Subcutaneous abdominal adipose tissue (tissue), 5 donors: ENCODE results near the gene MRTFA.
"Not testable (repeated sequence)": the region's sequence is repeated elsewhere in the genome, so short reads cannot be mapped to it uniquely, and the experiment has no call there.

Experiments used
- H3K27ac ChIP-seq: one replicate; pipeline ENCODE4 v1.7.0; 2013; ENCODE audit warnings: low read depth, mild to moderate bottlenecking, inconsistent platforms, low read length, moderate library complexity
- H3K27me3 ChIP-seq, 5 donors: one replicate each; pipeline ENCODE4 v1.7.0; 2013; ENCODE audit warnings: low read length in 5 of 5, inconsistent platforms in 1 of 5; ENCODE audit not compliant: control insufficient read depth in 5 of 5, insufficient read depth in 4 of 5
- H3K36me3 ChIP-seq, 5 donors: one replicate each; pipeline ENCODE4 v1.7.0; 2013; ENCODE audit warnings: low read length in 5 of 5; ENCODE audit not compliant: control insufficient read depth in 5 of 5, insufficient read depth in 5 of 5
- H3K4me1 ChIP-seq, 5 donors: one replicate each; pipeline ENCODE4 v1.7.0; 2013; ENCODE audit warnings: low read length in 5 of 5, mild to moderate bottlenecking in 3 of 5, moderate library complexity in 1 of 5; ENCODE audit not compliant: control insufficient read depth in 5 of 5, insufficient read depth in 5 of 5
- H3K4me3 ChIP-seq, 5 donors: one replicate each; pipeline ENCODE4 v1.7.0; 2013; ENCODE audit warnings: low read length in 5 of 5, low read depth in 1 of 5
- H3K9ac ChIP-seq, 5 donors: one replicate each; pipeline ENCODE4 v1.7.0; 2013; ENCODE audit warnings: low read length in 5 of 5, mild to moderate bottlenecking in 4 of 5, moderate library complexity in 3 of 5
- H3K9me3 ChIP-seq, 5 donors: one replicate each; pipeline ENCODE4 v1.7.0; 2013; ENCODE audit warnings: low read length in 5 of 5; ENCODE audit not compliant: control insufficient read depth in 5 of 5
- donor health status: healthy.
- donor health status: healthy.
- donor health status: healthy.
- donor health status: healthy.
- donor health status: healthy.

Gene MRTFA

DNA sequence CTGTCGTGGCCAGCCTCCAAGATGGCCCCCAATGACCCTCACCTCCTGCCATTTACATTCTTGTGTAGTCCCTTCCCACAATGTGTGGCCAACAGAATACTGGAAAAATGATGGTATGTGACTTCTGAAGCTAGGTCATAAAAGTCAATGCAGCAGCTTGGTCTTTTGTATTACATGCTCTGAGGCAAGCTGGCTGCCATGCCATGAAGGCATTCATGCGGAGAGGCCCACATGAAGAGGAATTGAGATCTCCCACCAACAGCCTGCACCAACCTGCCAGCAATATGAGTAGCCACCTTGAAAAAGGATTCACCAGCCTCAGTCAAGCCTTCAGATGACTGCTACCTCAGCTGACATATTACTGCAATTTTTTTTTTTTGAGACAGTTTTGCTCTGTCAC lies 4.6 kb downstream of the MRTFA start:
- H3K27me3 ChIP-seq = no peaks in the 10 kb centered on the region
- H3K4me3 ChIP-seq = no peak overlapping the region
- H3K4me1 ChIP-seq = peaks cover 5 to 36% (median 25%) of the 10 kb centered on the region in 5 donors
- H3K27ac ChIP-seq = no peak overlapping the region
- H3K9ac ChIP-seq = no peak overlapping the region
- no peaks in the 10 kb centered on the region for H3K36me3 ChIP-seq
- H3K9me3 ChIP-seq = no peaks in the 10 kb centered on the region

DNA sequence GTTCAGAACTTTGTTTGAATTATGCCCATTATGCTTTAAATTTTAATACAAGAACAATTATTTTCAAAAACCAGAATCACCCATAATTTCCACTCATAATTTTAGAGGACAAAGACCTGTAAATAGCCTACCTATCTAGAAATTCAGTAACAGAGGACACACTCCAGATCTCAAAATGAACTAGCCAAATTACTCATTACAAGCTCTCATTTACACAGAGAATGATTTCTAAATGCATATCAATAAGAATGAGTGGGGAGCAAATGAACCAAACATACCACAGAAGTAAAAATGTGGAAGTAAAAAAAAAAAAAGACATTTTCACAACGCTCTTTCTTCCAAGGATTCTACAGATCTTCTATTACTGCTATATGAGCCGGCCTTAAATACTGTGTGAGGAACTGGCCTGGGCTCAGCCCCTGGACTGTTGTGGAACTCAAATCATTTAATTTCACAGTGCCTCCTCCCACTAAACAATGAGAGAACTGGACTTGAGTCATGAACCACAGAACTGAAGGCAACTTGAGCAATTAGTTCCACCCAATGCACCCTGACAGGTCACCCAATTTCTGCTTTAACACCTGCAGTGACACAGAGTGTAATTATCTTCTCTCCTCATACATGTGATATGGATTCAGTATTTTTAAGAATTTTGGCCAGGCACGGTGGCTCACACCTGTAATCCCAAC lies 8.0 kb downstream of the MRTFA start:
- H3K4me3 ChIP-seq = no peak overlapping the region
- H3K4me1 ChIP-seq = peaks cover 0 to 22% (median 13%) of the 10 kb centered on the region in 5 donors
- H3K36me3 ChIP-seq = no peaks in the 10 kb centered on the region
- H3K9ac ChIP-seq = no peak overlapping the region
- H3K27ac ChIP-seq = no peak overlapping the region
- H3K9me3 ChIP-seq = no peaks in the 10 kb centered on the region
- no peaks in the 10 kb centered on the region for H3K27me3 ChIP-seq

DNA sequence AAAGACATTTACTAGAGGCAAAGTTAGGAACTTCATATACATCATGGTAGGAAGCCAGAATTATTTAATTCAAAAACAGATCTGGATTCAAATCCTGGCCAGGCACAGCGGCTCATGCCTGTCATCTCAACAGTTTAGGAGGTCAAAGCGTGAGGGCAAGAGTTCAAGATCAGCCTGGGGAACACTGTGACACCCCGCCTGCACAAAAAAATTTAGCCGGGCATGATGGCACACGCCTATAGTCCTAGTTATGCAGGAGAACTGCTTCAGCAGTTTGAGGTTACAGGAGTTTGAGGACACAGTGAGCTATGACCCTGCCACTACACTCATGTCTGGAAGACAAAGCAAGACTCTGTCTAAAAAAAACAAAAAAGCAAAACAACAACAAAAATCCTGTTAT lies 8.9 kb downstream of the MRTFA start:
- Histone ChIP-seq H3K27me3 (no peaks in the 10 kb centered on the region), H3K4me1 (peaks cover 0 to 20% (median 13%) of the 10 kb centered on the region in 5 donors), H3K9me3 (peaks cover 0 to 3% (median under 1%) of the 10 kb centered on the region in 5 donors), H3K9ac (no peak overlapping the region), H3K36me3 (no peaks in the 10 kb centered on the region), H3K27ac (no peak overlapping the region), H3K4me3 (no peak overlapping the region)

DNA sequence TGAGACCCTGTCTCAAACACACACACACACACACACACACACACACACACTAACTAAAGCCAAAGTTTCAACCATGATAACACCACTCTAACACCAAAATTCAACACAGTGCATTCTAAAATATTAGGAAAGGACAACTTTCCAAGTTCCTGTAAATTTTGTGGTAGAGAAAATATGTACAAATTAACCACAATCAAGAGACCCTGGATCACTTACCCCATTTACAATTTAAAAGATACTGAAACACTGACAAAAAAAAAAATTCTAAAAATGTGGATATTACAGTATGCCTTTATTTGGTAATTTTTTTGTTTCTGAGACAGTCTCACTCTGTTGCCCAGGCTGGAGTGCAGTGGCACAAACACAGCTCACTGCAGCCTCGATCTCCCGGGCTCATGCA lies 9.7 kb downstream of the MRTFA start:
- H3K9me3 ChIP-seq = peaks cover 0 to 7% (median 4%) of the 10 kb centered on the region in 5 donors
- no peaks in the 10 kb centered on the region for H3K36me3 ChIP-seq
- H3K9ac ChIP-seq = no peak overlapping the region
- H3K27ac ChIP-seq = no peak overlapping the region
- no peaks in the 10 kb centered on the region for H3K27me3 ChIP-seq
- no peak overlapping the region for H3K4me3 ChIP-seq
- H3K4me1 ChIP-seq = peaks cover 0 to 22% (median 13%) of the 10 kb centered on the region in 5 donors

DNA sequence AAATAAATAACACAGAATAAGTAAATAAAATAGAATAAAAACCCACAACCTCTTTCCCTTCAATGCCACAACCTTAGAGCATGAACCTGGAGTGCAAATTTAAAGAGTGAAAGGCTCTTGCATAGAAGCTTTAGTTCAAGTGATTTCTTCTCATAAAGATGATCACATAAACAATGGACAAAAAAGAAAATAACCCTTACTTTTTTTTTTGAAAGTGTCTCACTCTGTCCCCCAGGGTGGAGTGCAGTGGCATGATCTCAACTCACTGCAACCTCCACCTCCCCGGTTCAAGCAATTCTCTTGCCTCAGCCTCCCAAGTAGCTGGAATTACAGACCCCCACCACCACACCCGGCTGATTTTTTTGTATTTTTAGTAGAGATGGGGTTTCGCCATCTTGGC lies 10.7 kb downstream of the MRTFA start:
- H3K9me3 ChIP-seq, H3K27ac ChIP-seq, H3K27me3 ChIP-seq, H3K4me3 ChIP-seq, H3K9ac ChIP-seq, H3K36me3 ChIP-seq: not testable (repeated sequence)
- H3K4me1 ChIP-seq = peaks cover 0 to 24% (median 13%) of the 10 kb centered on the region in 5 donors

DNA sequence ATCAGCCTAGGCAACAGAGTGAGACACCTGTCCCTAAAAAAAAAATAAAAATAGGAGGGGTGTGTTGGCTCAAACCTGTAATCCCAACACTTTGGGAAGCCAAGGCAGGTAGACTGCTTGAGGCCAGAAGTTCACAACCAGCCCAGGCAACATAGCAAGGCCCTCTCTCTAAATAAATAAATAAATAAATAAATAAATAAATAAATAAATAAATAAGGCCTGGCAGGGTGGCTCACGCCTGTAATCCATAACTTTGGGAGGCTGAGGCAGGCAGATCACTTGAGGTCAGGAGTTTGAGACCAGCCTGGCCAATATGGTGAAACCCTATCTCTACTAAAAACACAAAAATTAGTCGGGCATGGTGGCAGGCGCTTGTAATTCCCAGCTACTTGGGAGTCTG lies 11.2 kb downstream of the MRTFA start:
- Histone ChIP-seq H3K4me1 (peaks cover 0 to 24% (median 13%) of the 10 kb centered on the region in 5 donors), H3K9me3 (peaks cover 0 to 11% (median 9%) of the 10 kb centered on the region in 5 donors)
- H3K27me3 ChIP-seq, H3K4me3 ChIP-seq, H3K36me3 ChIP-seq, H3K27ac ChIP-seq, H3K9ac ChIP-seq: not testable (repeated sequence)

DNA sequence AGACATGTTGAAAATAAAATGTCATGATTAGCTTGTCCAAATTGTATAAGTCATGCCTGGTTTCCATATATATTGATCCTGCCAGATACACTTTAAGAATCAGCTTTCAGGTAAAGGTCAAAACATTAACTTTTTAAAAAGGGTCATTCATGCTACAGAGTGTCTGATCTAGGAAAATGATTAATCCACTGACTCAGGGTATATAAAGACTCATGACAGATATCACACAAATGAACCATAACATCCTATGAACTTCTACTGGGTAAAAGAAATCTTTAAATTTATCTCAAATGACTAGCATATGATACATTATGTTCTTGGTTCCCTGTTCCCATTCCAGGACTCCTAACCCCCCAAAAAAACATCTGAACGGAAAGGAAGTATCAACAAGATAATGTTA lies 11.7 kb downstream of the MRTFA start:
- no peak overlapping the region for H3K4me3 ChIP-seq
- no peak overlapping the region for H3K27ac ChIP-seq
- H3K9me3 ChIP-seq = peaks cover 0 to 11% (median 9%) of the 10 kb centered on the region in 5 donors
- peak overlapping the region in 1 of 5 donors; percentile 7 for H3K9ac ChIP-seq
- no peaks in the 10 kb centered on the region for H3K36me3 ChIP-seq
- H3K27me3 ChIP-seq = no peaks in the 10 kb centered on the region
- H3K4me1 ChIP-seq = peaks cover 0 to 24% (median 13%) of the 10 kb centered on the region in 5 donors

DNA sequence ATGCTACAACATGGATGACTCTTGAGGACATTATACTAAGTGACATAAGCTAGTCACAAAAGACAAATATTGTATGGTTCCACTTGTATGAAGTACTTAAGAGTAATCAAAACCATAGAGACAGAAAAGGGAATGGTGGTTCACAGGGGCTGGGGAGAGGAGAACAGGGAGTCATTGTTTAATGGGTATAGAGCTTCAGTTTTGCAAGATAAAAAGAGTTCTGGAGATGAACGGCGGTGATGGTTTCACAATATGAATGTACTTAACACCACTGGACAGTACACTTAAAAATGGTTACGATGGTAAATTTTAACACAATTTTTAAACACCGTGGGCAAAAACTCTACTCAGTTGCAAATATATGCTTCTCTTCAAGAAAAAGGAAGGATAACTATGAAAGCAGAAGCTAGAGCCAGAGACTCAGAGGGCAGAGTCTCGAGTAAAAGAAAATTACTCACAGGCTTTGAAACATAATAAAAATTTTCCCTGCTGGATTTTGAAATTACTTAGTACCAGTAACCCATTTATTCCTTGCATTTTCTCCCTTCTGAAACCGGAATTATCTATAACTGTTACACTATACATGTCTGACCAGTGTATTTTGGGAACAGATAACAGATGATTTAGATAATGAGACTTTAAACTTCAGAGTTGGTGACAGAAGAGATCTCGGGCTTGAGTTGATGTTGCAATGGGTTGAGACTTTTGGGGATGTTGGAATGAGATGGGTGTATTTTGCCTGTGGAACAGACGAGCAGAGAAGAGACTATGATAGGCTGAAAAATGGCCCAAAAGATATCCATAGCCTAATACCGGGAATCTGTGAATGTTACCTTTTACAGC lies 15.0 kb downstream of the MRTFA start:
- peaks cover 0 to 10% (median 7%) of the 10 kb centered on the region in 5 donors for H3K4me1 ChIP-seq
- H3K9ac ChIP-seq = no peak overlapping the region
- H3K9me3 ChIP-seq = peaks cover 0 to 11% (median 9%) of the 10 kb centered on the region in 5 donors
- H3K4me3 ChIP-seq = no peak overlapping the region
- no peaks in the 10 kb centered on the region for H3K27me3 ChIP-seq
- no peaks in the 10 kb centered on the region for H3K36me3 ChIP-seq
- no peak overlapping the region for H3K27ac ChIP-seq

DNA sequence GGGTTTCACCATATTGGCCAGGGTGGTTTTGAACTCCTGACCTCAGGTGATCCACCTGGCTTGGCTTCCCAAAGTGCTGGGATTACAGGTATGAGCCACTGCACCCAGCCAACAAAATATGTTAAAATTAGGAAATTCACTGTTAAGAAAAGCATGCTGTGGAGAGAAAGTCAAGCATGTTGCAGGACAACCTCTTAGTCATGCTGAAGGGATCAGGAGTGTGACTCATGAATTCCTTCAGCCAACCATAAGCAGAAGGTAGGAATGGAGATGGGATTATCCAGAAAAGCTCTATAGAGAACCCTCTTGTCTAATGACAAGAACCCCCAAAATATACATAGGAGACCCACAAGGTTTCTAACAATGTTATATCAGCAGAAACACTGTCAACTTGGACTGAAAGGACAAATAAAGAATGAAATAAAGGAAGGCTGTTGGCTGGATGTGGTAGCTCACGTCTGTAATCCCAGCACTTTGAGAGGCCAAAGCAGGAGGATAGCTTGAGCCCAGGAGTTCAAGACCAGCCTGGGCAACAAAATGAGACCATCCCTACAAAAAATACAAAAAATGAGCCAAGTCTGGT lies 16.0 kb downstream of the MRTFA start:
- Histone ChIP-seq H3K4me1 (peaks cover 0 to 10% (median 7%) of the 10 kb centered on the region in 5 donors), H3K27me3 (no peaks in the 10 kb centered on the region), H3K4me3 (no peak overlapping the region), H3K9me3 (peaks cover 0 to 11% (median 9%) of the 10 kb centered on the region in 5 donors), H3K36me3 (no peaks in the 10 kb centered on the region), H3K9ac (no peak overlapping the region), H3K27ac (no peak overlapping the region)

DNA sequence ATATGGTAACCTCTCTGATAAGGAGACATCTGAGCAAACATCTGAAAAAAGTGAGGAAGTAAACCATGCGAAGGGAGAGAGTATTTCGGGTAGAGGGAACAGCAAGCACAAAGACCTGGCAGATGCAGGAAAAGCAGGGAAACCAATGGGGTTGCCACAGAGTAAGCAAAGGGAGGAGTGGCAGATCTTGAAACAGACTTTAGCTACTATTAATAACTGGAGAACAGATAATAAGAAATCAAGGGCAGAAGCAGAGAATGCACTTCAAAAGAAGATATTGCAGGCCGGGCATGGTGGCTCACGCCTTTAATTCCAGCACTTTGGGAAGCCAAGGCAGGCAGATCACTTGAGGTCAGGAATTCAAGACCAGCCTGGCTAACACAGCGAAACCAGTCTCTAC lies 18.1 kb downstream of the MRTFA start:
- Histone ChIP-seq H3K27ac (no peak overlapping the region), H3K9ac (no peak overlapping the region), H3K9me3 (peaks cover 0 to 11% (median 9%) of the 10 kb centered on the region in 5 donors), H3K27me3 (no peaks in the 10 kb centered on the region), H3K36me3 (no peaks in the 10 kb centered on the region), H3K4me3 (no peak overlapping the region), H3K4me1 (peaks cover 0 to 4% (median 0%) of the 10 kb centered on the region in 5 donors)
